ENCODE results near the gene MRPS10.

DNA sequence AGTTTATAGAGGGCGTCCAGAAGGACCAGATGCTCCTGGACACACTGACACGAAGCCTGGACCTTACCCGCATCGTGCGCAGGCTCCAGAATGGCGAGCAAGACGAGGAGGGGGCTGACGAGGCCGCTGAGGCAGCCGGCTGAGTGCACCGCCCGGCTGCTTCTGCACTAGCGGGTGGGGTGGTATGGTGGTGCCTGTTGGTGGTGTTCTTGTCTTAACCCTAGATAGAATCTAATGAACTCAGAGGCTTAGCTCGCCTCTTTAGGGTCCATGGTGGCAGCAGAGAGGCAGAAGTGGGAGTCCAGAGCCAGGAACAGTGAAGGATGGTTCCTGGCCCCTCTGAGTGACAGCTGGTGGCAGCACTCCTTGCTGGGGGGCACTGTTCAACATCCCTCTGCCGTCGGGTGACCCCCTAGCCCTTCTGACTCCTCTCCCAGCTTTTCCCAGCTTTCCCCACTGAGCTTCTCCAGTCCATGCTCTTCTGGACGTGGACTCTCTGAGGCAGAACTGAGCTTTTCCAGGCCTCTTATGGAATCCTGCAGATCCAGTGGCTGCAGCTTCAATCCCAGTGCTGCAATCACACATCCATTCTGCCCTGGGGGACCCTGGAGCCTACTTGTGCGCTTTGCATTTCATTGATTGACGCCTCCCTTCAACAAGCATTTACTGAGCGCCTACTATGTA is 38.3 kb downstream of the MRPS10 start:
- TF ChIP-seq CTCF (IDR thresholded peaks at IDR 0.05; ENCODE audit: low read depth, low read length) = no peak
- TF ChIP-seq EZH2phosphoT487 (IDR thresholded peaks at IDR 0.05; ENCODE audit: low read depth) = no peak
